Osteoblast (primary cell): ENCODE data around the gene SARS2. TPM values are rescaled to one million over a fixed set of nuclear protein-coding genes. Genes with fewer than 3 reads are reported as not detected.

Experiments
- DNase-seq: peaks from one replicate; pipeline ENCODE4 v3.0.0; 2011; ENCODE audit warnings: low spot score, mixed read lengths; ENCODE audit not compliant: insufficient read length; ENCODE audit errors: missing footprints
- H2AFZ ChIP-seq: 2 replicates; pipeline ENCODE4 v1.6.0; 2011; ENCODE audit warnings: mild to moderate bottlenecking, low read length
- H3K27ac ChIP-seq: 2 replicates; pipeline ENCODE4 v1.5.1; 2011; ENCODE audit warnings: mild to moderate bottlenecking, low read depth, low read length, moderate library complexity
- H3K27me3 ChIP-seq: 2 replicates; pipeline ENCODE4 v1.6.0; 2012; ENCODE audit warnings: mild to moderate bottlenecking, control low read depth, inconsistent platforms, low read length, moderate library complexity; ENCODE audit not compliant: insufficient read depth
- H3K36me3 ChIP-seq: 2 replicates; pipeline ENCODE4 v1.5.1; 2011; ENCODE audit warnings: mild to moderate bottlenecking, low read length, control low read depth, moderate library complexity; ENCODE audit not compliant: insufficient read depth
- H3K4me1 ChIP-seq: 2 replicates; pipeline ENCODE4 v1.5.1; 2011; ENCODE audit warnings: mild to moderate bottlenecking, low read length, control low read depth, moderate library complexity; ENCODE audit not compliant: insufficient read depth
- H3K4me2 ChIP-seq: 2 replicates; pipeline ENCODE4 v1.6.0; 2011; ENCODE audit warnings: mild to moderate bottlenecking, low read length; ENCODE audit not compliant: insufficient read depth
- H3K4me3 ChIP-seq: fragments of 200-600 bp; sonication (generic); 3 replicates; pipeline ENCODE4 v1.5.1; 2012; ENCODE audit warnings: mild to moderate bottlenecking, low read length, inconsistent platforms; ENCODE audit not compliant: insufficient read depth
- H3K79me2 ChIP-seq: 2 replicates; pipeline ENCODE4 v1.6.0; 2012; ENCODE audit warnings: mild to moderate bottlenecking, low read length, control low read depth, inconsistent platforms; ENCODE audit not compliant: insufficient read depth
- H3K9me3 ChIP-seq: 2 replicates; pipeline ENCODE4 v1.5.1; 2011; ENCODE audit warnings: low read depth, low read length, control low read depth
- H4K20me1 ChIP-seq: 2 replicates; pipeline ENCODE4 v1.6.0; 2012; ENCODE audit warnings: mild to moderate bottlenecking, low read length, control low read depth; ENCODE audit not compliant: insufficient read depth
- CTCF ChIP-seq: IDR thresholded peaks from 2 replicates; pipeline ENCODE4 v1.5.1; 2011; ENCODE audit warnings: mild to moderate bottlenecking, low read depth, low read length, moderate library complexity; ENCODE audit errors: extremely low read depth
- total RNA-seq: library from RNA; depleted of rRNA; stranded (reverse); fragments of >200 nt; gene quantifications from 2 replicates; pipeline ENCODE4 v1.2.3, GENCODE V29; 2012

Gene SARS2
- total RNA-seq, 1 donor, result 21.7 TPM

- peak; percentile 35 for DNase-seq
- no peak for TF ChIP-seq CTCF
- Histone ChIP-seq H3K9me3 (no peaks in the 10 kb centered on the region), H3K4me1 (peaks cover 11% of the 10 kb centered on the region), H3K27me3 (no peaks in the 10 kb centered on the region), H4K20me1 (peaks cover 5% of the 10 kb centered on the region), H3K27ac (no peak overlapping the region), H2AFZ (no peak overlapping the region), H3K4me3 (no peak overlapping the region), H3K36me3 (peaks cover 10% of the 10 kb centered on the region), H3K79me2 (peaks cover 33% of the 10 kb centered on the region), H3K4me2 (no peak overlapping the region)
Observed at GRCh38 chr19:38933544-38933943, 3.0 kb upstream of the SARS2 start.

GRCh38 chr19:38932425-38933179 lies 2.0 kb upstream of the SARS2 start:
- Histone ChIP-seq H3K4me1 (peaks cover 11% of the 10 kb centered on the region), H3K27me3 (no peaks in the 10 kb centered on the region), H3K9me3 (no peaks in the 10 kb centered on the region), H3K27ac (no peak overlapping the region), H3K79me2 (peaks cover 35% of the 10 kb centered on the region), H4K20me1 (peaks cover 5% of the 10 kb centered on the region), H3K4me2 (no peak overlapping the region), H3K4me3 (no peak overlapping the region), H3K36me3 (peaks cover 10% of the 10 kb centered on the region), H2AFZ (no peak overlapping the region)
- peak; percentile 56 for DNase-seq
- peak; percentile 49 for TF ChIP-seq CTCF

GRCh38 chr19:38931521-38931793 lies 894 bp upstream of the SARS2 start:
- no peak for TF ChIP-seq CTCF
- Histone ChIP-seq H3K27ac (peak overlapping the region; percentile 90), H3K4me1 (peaks cover 11% of the 10 kb centered on the region), H3K9me3 (no peaks in the 10 kb centered on the region), H3K27me3 (no peaks in the 10 kb centered on the region), H3K4me3 (peak overlapping the region; percentile 96), H3K36me3 (peaks cover 10% of the 10 kb centered on the region), H3K4me2 (peak overlapping the region; percentile 96), H3K79me2 (peaks cover 35% of the 10 kb centered on the region), H4K20me1 (peaks cover 5% of the 10 kb centered on the region), H2AFZ (no peak overlapping the region)
- no peak for DNase-seq

- H3K4me1 ChIP-seq, result peaks cover 11% of the 10 kb centered on the region
- peaks cover 10% of the 10 kb centered on the region for H3K36me3 ChIP-seq
- H3K79me2 ChIP-seq, result peaks cover 35% of the 10 kb centered on the region
- H3K27ac ChIP-seq, result peak within 1 kb of the TSS; percentile 90
- no peak for TF ChIP-seq CTCF
- peak within 1 kb of the TSS; percentile 96 for H3K4me3 ChIP-seq
- H4K20me1 ChIP-seq, result peaks cover 5% of the 10 kb centered on the region
- H3K4me2 ChIP-seq, result peak within 1 kb of the TSS; percentile 96
- H2AFZ ChIP-seq, result peak within 1 kb of the TSS; percentile 99
- no peaks in the 10 kb centered on the region for H3K27me3 ChIP-seq
- H3K9me3 ChIP-seq, result no peaks in the 10 kb centered on the region
- peak; percentile 100 for DNase-seq
Observed at GRCh38 chr19:38930776-38931520, 385 bp upstream of the SARS2 start, which contains the start of gene MRPS12. Gene MRPS12 (plus strand): TSS chr19:38930944. CDS start chr19:38931295, 351 bp downstream.
